ENCODE measurements around the gene JAG1.

Gene JAG1

GRCh38 chr20:10673176-10673841 lies 490 bp downstream of the JAG1 start:
- H3K36me3 ChIP-seq (ENCODE audit: insufficient read depth, low read length), result no peaks in the 10 kb centered on the region
- DNase-seq (no peak), ATAC-seq (ENCODE audit: insufficient read depth, low read depth) (no peak)
- H3K27me3 ChIP-seq (ENCODE audit: insufficient read depth, low read length, poor library complexity), result no peaks in the 10 kb centered on the region
- H3K4me2 ChIP-seq (ENCODE audit: insufficient read depth, low read length), result no peak overlapping the region
- no peaks in the 10 kb centered on the region for H3K4me1 ChIP-seq (ENCODE audit: insufficient read depth, low read length)
- no peak overlapping the region for H3K4me3 ChIP-seq (ENCODE audit: low read depth in 1 of 2, low read length in 2 of 2)
- no peaks in the 10 kb centered on the region for H3K79me2 ChIP-seq (ENCODE audit: insufficient read depth, low read length)
- no peak overlapping the region for H3K27ac ChIP-seq (ENCODE audit: low read length)
- no peaks in the 10 kb centered on the region for H3K9me3 ChIP-seq (ENCODE audit: insufficient read depth, low read length, severe bottlenecking)
- H3K9ac ChIP-seq (ENCODE audit: low read depth, low read length), result no peak overlapping the region
- H4K20me1 ChIP-seq (ENCODE audit: insufficient read depth, low read length), result no peaks in the 10 kb centered on the region
- TF ChIP-seq CTCF (IDR thresholded peaks at IDR 0.05; ENCODE audit: borderline replicate concordance, extremely low read depth, low read length, poor library complexity, severe bottlenecking) (no peak), EZH2 (IDR thresholded peaks at IDR 0.05; ENCODE audit: borderline replicate concordance, low read depth, low read length, severe bottlenecking) (no peak)
- no peak overlapping the region for H2AFZ ChIP-seq (ENCODE audit: low read depth, low read length)

- Histone ChIP-seq H3K4me3 (ENCODE audit: low read depth in 1 of 2, low read length in 2 of 2) (no peak overlapping the region), H2AFZ (ENCODE audit: low read depth, low read length) (no peak overlapping the region)
These were observed 1.1 kb downstream of the JAG1 start for GRCh38 chr20:10672624-10673127.

GRCh38 chr20:10671919-10672623 lies 1.7 kb downstream of the JAG1 start:
- no peaks in the 10 kb centered on the region for H3K27me3 ChIP-seq (ENCODE audit: insufficient read depth, low read length, poor library complexity)
- ATAC-seq (ENCODE audit: insufficient read depth, low read depth) (no peak), DNase-seq (no peak)
- H3K36me3 ChIP-seq (ENCODE audit: insufficient read depth, low read length), result no peaks in the 10 kb centered on the region
- no peaks in the 10 kb centered on the region for H3K4me1 ChIP-seq (ENCODE audit: insufficient read depth, low read length)
- no peaks in the 10 kb centered on the region for H3K9me3 ChIP-seq (ENCODE audit: insufficient read depth, low read length, severe bottlenecking)
- TF ChIP-seq EZH2 (IDR thresholded peaks at IDR 0.05; ENCODE audit: borderline replicate concordance, low read depth, low read length, severe bottlenecking) (no peak), CTCF (IDR thresholded peaks at IDR 0.05; ENCODE audit: borderline replicate concordance, extremely low read depth, low read length, poor library complexity, severe bottlenecking) (no peak)
- no peak overlapping the region for H2AFZ ChIP-seq (ENCODE audit: low read depth, low read length)
- H4K20me1 ChIP-seq (ENCODE audit: insufficient read depth, low read length), result no peaks in the 10 kb centered on the region
- no peak overlapping the region for H3K4me3 ChIP-seq (ENCODE audit: low read depth in 1 of 2, low read length in 2 of 2)
- H3K4me2 ChIP-seq (ENCODE audit: insufficient read depth, low read length), result no peak overlapping the region
- no peak overlapping the region for H3K9ac ChIP-seq (ENCODE audit: low read depth, low read length)
- no peaks in the 10 kb centered on the region for H3K79me2 ChIP-seq (ENCODE audit: insufficient read depth, low read length)
- no peak overlapping the region for H3K27ac ChIP-seq (ENCODE audit: low read length)

More at GRCh38 chr20:10672624-10673127, 1.1 kb downstream of the JAG1 start:
- DNase-seq (no peak), ATAC-seq (ENCODE audit: insufficient read depth, low read depth) (no peak)
- Histone ChIP-seq H4K20me1 (ENCODE audit: insufficient read depth, low read length) (no peaks in the 10 kb centered on the region), H3K9me3 (ENCODE audit: insufficient read depth, low read length, severe bottlenecking) (no peaks in the 10 kb centered on the region), H3K4me1 (ENCODE audit: insufficient read depth, low read length) (no peaks in the 10 kb centered on the region), H3K27ac (ENCODE audit: low read length) (no peak overlapping the region), H3K4me2 (ENCODE audit: insufficient read depth, low read length) (no peak overlapping the region), H3K9ac (ENCODE audit: low read depth, low read length) (no peak overlapping the region), H3K27me3 (ENCODE audit: insufficient read depth, low read length, poor library complexity) (no peaks in the 10 kb centered on the region), H3K79me2 (ENCODE audit: insufficient read depth, low read length) (no peaks in the 10 kb centered on the region), H3K36me3 (ENCODE audit: insufficient read depth, low read length) (no peaks in the 10 kb centered on the region)
- TF ChIP-seq CTCF (IDR thresholded peaks at IDR 0.05; ENCODE audit: borderline replicate concordance, extremely low read depth, low read length, poor library complexity, severe bottlenecking), result no peak
- no peak for TF ChIP-seq EZH2 (IDR thresholded peaks at IDR 0.05; ENCODE audit: borderline replicate concordance, low read depth, low read length, severe bottlenecking)
